DMS114 treated with DMSO at 0.1 percent for 48 hours (cell line): ENCODE data around the gene DHTKD1.

Experiments
- DNase-seq: peaks from one replicate; lab custom pipeline; 2025; ENCODE audit not compliant: unreplicated experiment; lab: John Stamatoyannopoulos, UW

DHTKD1 gene, protein sequence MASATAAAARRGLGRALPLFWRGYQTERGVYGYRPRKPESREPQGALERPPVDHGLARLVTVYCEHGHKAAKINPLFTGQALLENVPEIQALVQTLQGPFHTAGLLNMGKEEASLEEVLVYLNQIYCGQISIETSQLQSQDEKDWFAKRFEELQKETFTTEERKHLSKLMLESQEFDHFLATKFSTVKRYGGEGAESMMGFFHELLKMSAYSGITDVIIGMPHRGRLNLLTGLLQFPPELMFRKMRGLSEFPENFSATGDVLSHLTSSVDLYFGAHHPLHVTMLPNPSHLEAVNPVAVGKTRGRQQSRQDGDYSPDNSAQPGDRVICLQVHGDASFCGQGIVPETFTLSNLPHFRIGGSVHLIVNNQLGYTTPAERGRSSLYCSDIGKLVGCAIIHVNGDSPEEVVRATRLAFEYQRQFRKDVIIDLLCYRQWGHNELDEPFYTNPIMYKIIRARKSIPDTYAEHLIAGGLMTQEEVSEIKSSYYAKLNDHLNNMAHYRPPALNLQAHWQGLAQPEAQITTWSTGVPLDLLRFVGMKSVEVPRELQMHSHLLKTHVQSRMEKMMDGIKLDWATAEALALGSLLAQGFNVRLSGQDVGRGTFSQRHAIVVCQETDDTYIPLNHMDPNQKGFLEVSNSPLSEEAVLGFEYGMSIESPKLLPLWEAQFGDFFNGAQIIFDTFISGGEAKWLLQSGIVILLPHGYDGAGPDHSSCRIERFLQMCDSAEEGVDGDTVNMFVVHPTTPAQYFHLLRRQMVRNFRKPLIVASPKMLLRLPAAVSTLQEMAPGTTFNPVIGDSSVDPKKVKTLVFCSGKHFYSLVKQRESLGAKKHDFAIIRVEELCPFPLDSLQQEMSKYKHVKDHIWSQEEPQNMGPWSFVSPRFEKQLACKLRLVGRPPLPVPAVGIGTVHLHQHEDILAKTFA

DNA sequence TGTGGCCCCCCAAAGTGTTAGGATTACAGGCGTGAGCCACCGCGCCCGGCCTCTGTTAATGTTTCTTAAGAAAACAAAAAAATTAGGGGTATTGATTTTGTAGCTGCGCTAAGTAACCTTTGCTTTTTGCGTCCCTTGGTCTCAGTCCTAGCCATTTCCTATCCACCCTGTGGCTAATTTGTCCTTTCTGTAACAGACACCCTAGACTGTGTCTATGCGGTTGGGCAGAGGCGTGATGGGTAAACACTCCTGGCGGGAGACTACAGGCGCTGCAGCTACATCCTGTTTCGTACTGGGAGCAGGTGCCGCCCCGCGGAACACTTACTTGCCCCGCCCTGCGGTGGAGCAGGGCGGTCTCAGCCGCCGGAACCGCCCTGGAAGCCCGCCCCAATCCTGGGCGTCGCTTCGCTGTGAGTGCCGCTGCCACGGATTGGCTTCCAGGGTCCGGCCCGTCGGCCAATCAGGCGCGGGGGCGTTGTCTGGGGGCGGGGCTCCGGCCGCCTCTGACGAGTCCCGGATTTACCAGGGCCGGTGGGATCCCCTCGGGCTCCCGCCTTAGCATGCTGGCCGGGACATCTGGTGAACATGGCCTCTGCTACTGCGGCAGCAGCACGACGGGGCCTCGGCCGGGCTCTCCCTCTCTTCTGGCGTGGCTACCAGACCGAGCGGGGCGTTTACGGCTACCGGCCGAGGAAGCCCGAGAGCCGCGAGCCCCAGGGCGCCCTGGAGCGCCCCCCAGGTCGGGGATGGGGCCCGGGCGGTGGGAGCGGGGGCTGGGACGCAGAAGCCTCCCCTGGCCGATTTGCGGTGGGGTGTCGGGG lies at the start of gene DHTKD1:
Gene DHTKD1, plus strand, starts transcription at position 506 of the 821 bp plus-strand sequence. Its CDS starts 80 bp downstream, at position 586.
- peak; percentile 97 for DNase-seq

DNA sequence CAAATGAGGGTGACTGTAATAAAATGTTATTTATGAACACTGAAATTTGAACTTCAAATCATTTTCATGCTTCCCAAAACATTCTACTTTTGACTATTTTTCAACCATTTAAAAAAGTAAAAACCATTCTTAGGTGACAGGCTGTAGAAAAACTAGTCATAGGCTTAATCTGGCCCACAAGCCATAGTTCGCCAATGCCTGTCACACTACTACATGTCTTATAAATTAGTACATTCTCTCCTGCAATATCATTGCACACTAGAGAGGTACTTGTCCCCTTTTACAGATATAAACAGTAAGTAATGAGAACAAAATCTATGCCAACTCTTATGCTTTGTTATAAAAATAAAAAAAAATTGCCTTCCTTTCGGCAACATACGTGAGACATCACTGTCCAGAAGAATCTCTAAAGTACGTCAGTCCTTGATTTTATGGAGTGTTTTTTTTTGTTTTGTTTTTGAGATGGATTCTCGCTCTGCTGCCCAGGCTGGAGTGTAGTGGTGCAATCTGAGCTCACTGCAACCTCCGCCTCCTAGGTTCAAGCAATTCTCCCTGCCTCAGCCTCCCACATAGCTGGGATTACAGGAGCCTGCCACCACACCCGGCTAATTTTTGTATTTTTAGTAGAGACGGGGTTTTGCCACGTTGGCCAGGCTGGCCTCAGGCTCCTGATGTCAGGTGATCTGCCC lies 49.3 kb upstream of the DHTKD1 start:
- DNase-seq = no peak

DNA sequence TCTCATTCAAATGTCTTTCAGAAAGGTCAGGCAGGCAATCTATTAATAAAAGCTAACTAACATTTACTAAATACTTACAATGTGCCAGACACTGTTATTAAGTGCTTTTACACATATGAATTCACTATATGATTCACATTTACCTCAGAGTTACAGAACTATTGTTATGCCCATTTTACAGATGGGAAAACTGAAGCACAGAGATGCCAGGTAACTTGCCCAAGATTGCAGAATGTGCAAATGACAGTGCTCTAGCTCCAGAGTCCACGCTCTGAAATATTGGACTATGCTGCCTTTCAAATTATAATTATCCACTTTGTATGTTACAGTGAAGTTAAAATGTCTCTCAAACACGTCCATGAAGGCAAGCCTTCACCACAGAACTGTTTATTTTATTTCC lies 48.2 kb upstream of the DHTKD1 start:
- no peak for DNase-seq

DNA sequence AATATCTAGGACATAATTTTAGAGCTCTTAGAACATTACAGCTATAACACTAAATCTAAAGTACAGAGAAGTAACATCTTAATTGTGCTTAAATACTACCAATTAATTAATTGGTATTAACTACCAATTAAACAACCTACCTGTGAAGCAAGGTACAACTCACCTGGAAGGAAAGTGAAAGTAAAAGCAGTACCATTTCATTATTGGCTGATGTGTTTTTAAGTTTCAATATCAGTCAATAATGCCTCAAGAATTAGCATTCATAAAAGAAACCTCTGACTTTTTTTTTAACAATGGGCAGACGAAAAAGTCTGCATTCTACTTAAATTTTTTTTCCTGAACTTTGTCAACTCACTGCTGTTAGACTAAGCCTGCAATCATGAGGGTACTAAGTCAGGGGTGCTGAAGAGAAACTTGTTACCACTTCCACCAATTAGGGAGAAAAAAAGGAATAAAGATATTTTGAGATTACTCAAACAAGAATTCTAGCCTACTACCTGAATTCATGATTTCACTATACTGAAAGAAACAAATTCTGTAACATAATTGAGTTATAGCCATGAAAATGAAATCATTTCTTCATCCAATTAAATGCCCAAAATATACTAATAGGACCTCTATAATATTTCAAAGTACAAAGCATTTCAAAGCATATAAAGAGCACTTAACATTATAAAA lies 46.0 kb upstream of the DHTKD1 start:
- no peak for DNase-seq

DNA sequence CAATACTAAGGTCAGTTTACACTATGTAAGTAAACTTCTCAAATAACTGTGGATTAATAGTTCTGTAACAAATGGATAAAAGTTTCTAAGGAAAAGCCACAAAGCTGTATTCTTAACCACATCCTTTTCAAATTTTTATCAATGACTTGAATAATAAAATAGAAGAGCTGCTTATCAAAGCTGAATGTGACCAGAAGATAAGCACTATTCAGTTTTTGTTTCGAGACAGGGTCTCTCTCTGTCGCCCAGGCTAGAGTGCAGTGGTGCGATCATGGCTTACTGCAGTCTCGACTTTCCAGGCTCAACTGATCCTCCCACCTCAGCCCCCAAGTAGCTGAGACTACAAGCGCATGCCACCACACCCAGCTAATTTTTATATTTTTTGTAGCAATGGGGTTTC lies 43.2 kb upstream of the DHTKD1 start:
- DNase-seq = no peak

DNA sequence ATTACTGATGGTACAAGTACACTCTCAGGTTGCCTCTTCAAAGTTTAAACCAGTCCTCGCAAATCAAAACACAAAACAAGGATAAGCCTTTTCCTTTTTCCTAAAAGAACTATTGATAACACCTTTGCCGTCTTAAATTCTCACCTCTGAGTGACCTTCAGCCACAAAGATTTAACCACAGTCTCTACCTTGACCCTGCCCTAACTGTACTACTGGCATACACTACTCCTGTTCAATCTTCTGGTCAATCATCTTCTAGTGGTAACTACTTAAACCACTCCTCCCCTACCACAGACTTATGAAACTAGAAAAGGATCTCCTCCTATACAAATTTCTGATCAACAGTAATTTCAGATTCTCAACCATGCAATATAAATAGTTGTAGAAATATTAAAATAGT lies 41.2 kb upstream of the DHTKD1 start:
- DNase-seq = no peak

DNA sequence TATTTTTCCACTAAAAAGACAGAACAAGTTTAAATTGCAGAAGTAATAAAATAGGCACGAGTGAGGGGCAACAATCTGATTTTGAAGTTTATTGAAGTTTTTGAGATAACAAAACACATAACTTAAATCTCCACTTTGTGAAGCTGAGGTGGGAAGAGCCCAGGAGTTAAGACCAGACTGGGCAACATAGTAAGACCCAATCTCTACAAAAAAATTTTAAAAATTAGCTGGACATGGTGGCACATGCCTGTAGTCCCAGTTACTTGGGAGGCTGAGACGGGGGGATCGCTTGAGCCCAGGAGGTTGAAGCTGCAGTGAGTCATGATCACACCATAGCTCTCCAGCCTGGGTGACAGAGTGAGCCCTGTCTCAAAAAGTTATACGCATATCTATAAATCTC lies 37.4 kb upstream of the DHTKD1 start:
- no peak for DNase-seq

DNA sequence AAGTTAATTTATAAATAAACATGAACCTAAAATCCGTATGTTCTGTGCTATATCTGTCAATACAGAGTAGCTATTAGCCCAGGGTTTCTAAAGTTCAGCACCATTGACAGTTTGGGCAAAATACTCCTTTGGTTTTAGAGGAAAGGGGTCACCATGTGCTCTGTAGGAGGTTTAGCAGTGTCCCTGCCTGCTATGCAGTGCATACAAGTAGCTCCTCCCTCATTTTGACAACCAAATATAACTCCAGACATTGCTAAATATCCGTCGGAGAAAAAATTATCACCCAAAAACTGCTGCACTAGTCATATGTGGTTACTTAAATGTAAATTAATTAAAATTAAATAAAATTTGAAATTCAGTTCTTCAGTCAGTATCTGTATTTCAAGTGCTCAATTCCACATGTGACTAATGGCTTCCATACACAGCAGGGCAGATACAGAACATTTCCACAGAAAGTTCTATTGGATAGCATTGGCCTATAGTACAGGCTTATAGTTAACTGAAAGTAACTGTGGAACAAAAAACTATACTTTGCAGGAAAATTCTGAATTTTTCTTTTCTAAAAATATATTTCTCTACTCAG lies 32.6 kb upstream of the DHTKD1 start:
- DNase-seq = no peak

DNA sequence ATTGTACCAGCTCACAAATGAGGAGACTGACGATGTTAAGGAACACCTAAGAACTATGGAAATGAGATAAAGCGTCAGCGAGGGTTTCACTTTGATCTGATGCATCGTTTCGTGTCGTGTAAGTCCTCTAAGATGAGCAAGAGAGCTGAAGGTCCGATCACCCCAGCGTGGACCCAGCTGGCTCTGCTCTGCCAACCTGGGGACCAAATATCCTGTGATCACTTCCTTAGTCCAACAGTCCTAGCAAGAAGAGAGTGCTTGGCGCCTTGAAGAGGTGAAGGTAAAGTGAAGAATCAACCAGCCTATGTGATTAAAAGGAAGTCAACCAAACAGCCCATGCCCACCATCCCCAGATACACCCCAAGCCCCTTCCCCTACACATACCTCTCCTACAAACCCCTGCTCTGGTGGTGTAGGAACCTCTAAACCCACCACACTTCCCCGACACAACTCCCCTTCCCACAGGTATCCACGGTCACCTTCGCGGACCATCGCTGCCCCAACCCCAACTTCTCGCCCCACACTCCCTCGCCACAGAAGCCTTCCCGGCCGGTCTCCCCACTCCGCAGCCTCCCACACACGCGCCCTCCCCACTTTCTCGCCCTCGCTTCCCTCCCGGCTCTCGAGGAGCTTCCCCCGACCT lies 26.9 kb upstream of the DHTKD1 start:
- no peak for DNase-seq

DNA sequence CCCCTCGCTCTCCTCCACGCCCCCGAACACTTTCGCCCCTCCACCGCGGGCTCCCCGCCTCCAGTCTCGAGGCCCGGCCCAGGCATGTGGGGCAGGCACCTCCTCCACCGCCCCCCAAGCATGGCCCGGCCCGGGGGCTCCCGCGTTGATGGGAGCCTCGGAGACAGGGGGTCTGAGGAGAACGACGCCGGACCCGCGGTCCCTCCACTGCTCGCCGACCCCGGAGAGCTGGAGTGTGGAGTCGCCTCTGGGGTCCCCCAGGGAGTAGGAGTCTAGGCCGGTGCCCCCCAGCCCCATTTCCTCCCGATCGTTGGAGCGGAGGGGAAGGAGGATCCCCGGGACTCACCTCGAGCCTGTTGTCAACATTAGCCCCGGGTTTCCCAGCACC lies 26.4 kb upstream of the DHTKD1 start:
- no peak for DNase-seq

DNA sequence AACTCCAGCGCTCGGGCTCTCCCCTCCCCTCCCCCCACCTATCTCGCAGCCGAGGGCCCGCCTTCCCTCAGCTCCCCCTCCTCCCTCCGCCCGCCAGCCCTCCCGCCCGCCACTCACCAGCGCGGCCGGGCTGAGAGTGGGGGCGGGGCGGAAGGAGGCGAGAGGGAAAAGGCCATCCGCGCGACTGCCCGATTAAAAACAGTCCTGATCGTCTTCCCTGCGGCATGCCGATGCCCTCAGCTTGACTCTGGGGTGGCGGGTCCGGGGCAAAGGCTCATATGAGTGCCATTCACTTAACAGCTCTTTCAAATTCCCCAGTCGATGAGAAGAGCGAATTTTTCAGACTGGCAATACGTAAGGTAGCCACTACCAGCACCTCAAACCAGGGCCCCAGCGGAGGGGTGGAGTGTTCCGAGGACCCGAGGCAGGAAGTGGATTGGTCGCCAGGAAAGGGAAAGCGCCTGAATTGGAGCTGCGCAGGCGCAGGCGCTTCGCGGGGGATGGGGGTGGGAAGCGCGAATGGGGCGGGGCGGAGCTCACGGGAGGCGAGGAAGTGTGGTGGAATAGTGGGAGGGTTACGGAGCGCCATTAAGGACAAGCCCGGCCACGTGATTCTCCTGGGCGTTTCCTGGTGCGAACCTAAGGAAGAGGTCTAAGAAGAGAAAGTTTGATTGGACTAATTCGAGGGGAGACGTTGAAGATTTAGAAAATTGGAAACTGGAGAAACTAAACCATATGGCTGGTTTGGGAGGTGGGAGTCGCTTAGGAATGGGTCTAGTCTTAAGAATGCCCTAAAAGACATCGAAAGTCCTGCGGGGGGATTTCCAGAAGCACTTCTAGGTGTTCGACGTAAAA lies 25.7 kb upstream of the DHTKD1 start, which contains the start of gene UPF2:
Gene UPF2, minus strand, starts transcription at position 13 of the 855 bp plus-strand sequence. CDS start 7,386 bp downstream, outside the sequence.
- DNase-seq = peak; percentile 98

DNA sequence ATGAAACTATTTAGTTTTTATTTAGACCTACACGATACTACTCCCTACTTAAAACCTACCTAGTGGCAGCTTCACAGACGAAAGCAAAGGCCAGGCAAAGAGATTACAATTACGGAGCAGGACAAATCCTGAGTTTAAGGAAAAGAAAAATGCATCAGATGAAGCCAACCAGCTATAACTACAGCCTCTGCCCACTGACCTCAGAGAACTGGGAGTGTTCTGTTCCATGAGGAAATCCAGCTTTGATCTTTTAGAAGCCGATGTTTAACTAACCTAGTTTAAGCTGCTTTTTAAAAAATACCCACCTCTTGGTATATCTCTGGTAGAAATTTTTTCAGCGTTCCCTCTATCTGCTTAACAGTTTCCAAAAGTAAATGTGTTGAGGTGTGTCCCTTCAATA lies 23.2 kb upstream of the DHTKD1 start:
- DNase-seq = no peak

DNA sequence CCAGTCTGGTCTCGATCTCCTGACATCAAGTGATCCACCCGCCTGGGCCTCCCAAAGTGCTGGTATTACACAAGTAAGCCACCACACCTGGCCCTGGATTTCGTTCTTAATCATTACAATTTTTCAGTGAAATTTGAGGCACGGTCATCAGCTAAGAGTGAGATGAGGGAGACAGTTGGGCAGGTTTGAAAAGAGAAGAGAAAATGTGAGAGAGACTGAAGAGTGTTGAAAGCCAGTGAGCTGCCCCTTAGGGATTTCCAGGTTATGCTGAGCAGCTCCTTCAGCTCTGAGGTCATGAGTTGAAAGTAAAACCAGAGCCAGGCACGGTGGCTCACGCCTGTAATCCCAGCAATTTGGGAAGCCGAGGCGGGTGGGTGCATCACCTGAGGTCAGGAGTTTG lies 20.2 kb upstream of the DHTKD1 start:
- DNase-seq = no peak

DNA sequence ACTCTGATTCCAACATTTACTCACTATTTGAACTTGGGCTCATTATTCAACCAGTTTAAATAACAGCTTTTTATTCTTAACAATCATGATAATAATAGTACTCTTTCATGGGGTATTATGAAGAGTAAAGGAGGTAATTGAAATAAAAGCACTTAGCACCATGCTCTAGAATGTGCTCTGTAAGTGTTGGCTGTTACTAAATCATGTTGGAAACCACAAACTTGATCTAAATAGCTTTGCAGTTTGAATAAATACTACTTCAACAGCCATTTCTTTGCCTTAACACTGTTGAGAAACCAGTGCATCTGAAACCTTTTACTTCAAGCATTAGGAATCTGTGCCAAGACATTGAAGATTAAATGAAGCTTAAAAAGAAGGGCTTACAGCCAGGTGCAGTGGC lies 18.2 kb upstream of the DHTKD1 start:
- no peak for DNase-seq

DNA sequence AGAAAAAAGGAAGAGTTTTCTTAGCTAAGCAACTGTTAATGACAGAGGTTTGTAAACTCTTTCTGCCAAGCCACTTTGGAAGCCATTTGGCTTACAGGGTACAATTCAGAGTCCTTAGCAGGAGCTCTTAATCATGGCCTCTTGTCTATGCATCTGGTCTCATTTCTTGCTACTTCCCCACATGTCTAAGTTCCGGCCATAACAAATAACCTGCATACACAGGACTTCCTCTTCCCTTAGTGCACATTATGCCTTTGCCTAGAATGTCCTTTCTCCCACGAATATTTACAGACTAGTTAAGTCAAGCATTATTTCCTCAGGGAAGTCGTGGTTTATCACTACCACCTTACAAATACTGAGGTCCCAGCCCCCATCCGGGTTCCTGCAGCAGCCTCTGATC lies 17.5 kb upstream of the DHTKD1 start:
- no peak for DNase-seq

DNA sequence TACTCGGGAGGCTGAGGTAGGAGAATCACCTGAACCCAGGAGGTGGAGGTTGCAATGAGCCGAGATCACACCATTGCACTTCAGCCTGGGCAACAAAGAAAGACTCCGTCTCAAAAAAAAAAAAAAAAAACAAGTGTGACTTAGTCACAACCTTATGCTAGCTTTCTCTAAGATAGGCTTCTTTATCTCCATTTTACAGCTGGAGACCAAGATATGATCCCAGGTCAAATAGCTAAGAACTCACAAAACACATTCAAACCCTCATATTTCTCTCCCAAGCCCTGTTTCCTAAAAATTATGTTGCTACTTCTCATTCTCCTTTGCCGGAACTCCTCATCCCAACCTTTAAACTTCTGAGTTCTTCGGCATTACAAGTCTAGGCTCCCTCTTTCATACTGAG lies 13.0 kb upstream of the DHTKD1 start:
- DNase-seq = no peak

DNA sequence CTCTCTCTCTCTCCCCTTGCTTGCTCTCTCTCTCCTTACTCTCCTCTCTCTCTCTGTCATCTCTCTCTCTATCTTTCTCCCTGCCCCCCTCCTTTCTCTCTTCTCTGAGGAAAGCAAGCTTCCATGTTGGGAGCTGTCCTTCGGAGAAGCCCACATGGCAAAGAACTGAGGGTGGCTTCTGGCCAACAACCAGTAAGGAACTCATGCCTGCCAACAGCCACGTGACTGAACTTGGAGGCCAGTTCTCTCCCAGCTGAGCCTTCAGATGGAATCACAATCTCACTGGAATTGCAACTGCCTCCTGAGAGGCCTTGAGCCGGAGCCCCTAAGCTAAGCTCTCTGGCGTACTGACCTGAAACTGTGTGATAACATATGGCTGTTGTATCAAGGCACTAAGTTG lies 12.0 kb upstream of the DHTKD1 start:
- no peak for DNase-seq

DNA sequence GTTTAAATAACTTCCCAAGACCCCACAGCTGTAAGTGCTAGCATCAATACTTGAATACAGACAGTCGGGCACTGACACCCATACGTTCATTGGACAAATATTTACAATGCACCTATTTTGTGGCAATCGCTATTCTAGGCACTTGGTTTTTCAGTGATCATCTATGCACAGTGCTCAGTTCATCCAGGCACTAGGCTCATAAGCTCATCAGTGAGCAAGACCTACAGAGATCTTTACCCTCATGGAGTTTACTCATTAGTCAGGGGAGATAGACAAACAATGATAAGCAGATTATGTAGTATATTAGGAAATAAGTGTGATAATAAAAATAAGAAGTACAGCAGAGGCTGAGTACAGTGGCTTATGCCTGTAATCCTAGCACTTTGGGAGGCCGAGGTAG lies 7.6 kb upstream of the DHTKD1 start:
- no peak for DNase-seq
